Muscle layer of colon (tissue), 2 donors: ENCODE results near the gene PGA4.

Source experiments
- H3K27ac ChIP-seq: one replicate; pipeline ENCODE4 v1.7.0; 2013; ENCODE audit warnings: low read depth, mild to moderate bottlenecking, low read length, moderate library complexity
- H3K27me3 ChIP-seq, 2 donors: one replicate each; pipeline ENCODE4 v1.7.0; 2013; ENCODE audit warnings: low read length in 2 of 2, mild to moderate bottlenecking in 2 of 2; ENCODE audit not compliant: insufficient read depth in 2 of 2, control insufficient read depth in 1 of 2
- H3K36me3 ChIP-seq: one replicate; pipeline ENCODE4 v1.7.0; 2013; ENCODE audit warnings: mild to moderate bottlenecking, low read length; ENCODE audit not compliant: insufficient read depth
- H3K4me1 ChIP-seq: one replicate; pipeline ENCODE4 v1.7.0; 2013; ENCODE audit warnings: mild to moderate bottlenecking, low read length; ENCODE audit not compliant: insufficient read depth
- H3K4me3 ChIP-seq, 2 donors: one replicate each; pipeline ENCODE4 v1.7.0; 2013; ENCODE audit warnings: low read length in 2 of 2, low read depth in 1 of 2, mild to moderate bottlenecking in 1 of 2, moderate library complexity in 1 of 2
- H3K9ac ChIP-seq: one replicate; pipeline ENCODE4 v1.7.0; 2013; ENCODE audit warnings: low read length
- H3K9me3 ChIP-seq: one replicate; pipeline ENCODE4 v1.7.0; 2013; ENCODE audit warnings: mild to moderate bottlenecking, low read length
- donor health status: abdominal sarcoma.
- donor health status: Adenocarcinoma of cecum.

Gene PGA4

GRCh38 chr11:61254403-61255025, 32.4 kb downstream of the PGA4 start:
- Histone ChIP-seq H3K4me1 (no peaks in the 10 kb centered on the region), H3K27ac (no peak overlapping the region), H3K4me3 (no peak overlapping the region), H3K36me3 (no peaks in the 10 kb centered on the region), H3K27me3 (no peaks in the 10 kb centered on the region), H3K9ac (no peak overlapping the region), H3K9me3 (no peaks in the 10 kb centered on the region)

DNA sequence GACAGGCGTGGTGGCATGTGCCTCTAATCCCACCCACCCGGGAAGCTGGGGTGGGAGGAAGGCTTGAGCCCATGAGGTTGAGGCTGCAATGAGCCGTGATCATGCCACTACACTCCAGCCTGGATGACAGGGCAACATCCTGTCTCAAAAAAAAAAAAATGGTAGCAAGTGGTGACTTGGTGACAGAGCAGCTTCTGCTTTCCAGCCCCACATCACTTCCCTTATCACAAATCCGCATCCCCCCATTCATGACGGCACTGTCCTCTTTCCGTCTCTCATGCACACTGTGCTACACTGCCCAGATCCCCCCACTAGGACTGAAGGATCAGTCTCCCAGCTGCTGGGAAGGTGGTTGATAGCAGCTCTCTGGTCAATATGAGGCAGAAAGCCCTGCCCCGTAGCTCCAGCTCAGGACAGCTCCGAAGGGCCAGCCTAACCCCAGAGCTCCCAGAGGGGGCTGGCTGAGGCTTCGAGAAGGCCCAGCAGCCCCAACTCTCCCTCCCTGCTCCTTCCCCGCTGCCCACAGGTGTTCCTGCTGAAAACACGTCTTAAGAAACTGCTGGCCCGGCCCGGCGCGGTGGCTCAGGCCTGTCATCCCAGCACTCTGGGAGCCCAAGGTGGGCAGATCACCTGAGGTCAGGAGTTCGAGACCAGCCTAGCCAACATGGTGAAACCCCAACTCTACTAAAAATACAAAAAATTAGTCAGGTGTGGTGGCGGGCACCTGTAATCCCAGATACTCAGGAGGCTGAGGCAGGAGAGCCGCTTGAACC, 34.7 kb downstream of the PGA4 start:
- Histone ChIP-seq H3K4me3 (no peak overlapping the region), H3K9ac (no peak overlapping the region), H3K36me3 (no peaks in the 10 kb centered on the region), H3K27ac (no peak overlapping the region), H3K4me1 (no peaks in the 10 kb centered on the region), H3K9me3 (no peaks in the 10 kb centered on the region), H3K27me3 (no peaks in the 10 kb centered on the region)

DNA sequence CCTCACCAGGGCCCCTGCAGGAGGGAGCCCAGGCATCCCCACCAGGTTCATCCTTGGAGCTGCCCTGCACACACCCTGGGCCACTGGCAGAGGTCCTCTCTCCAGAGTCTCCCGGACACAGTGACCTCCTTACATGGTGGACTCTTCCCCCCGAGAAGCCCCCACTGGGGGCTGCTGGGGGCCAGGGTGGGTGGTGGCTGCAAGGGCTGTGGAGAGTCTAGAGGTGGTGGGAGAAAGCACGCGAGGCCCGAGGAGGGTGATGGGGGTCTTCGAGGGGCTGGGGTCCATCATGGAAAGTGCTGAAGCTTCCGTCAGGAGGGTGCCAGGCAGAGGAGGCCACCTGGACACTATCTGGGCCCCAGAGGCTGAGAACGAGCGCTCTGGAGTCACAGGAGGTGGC, 36.4 kb downstream of the PGA4 start:
- Histone ChIP-seq H3K4me3 (no peak overlapping the region), H3K27ac (no peak overlapping the region), H3K27me3 (no peaks in the 10 kb centered on the region), H3K4me1 (no peaks in the 10 kb centered on the region), H3K9me3 (no peaks in the 10 kb centered on the region), H3K36me3 (no peaks in the 10 kb centered on the region), H3K9ac (no peak overlapping the region)

DNA sequence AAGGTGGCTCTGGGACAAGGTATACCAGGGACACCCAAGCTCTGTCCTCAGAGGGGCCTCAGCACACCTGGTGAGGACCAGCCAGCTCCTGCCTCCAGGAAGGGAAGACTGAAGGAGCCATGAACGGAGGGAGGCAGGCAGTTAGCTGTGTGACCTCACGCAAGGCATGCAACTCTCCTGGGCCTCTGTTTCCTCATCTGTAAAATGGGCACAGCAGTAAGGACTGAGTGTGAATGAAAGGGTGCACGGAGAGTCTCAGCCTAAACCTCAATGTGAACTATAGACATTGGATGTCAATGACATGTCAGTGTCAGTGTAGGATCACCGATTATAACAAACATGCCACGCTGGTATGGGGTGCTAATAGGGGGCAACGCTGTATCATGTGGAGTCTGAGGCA, 37.2 kb downstream of the PGA4 start:
- no peaks in the 10 kb centered on the region for H3K4me1 ChIP-seq
- H3K27me3 ChIP-seq = no peaks in the 10 kb centered on the region
- no peak overlapping the region for H3K27ac ChIP-seq
- no peak overlapping the region for H3K4me3 ChIP-seq
- no peaks in the 10 kb centered on the region for H3K9me3 ChIP-seq
- no peak overlapping the region for H3K9ac ChIP-seq
- no peaks in the 10 kb centered on the region for H3K36me3 ChIP-seq

GRCh38 chr11:61264371-61264770, 42.2 kb downstream of the PGA4 start:
- Histone ChIP-seq H3K27me3 (no peaks in the 10 kb centered on the region), H3K4me1 (no peaks in the 10 kb centered on the region), H3K9ac (no peak overlapping the region), H3K27ac (no peak overlapping the region), H3K4me3 (no peak overlapping the region), H3K36me3 (no peaks in the 10 kb centered on the region), H3K9me3 (no peaks in the 10 kb centered on the region)

GRCh38 chr11:61264795-61265194, 42.6 kb downstream of the PGA4 start:
- Histone ChIP-seq H3K27ac (no peak overlapping the region), H3K36me3 (no peaks in the 10 kb centered on the region)

DNA sequence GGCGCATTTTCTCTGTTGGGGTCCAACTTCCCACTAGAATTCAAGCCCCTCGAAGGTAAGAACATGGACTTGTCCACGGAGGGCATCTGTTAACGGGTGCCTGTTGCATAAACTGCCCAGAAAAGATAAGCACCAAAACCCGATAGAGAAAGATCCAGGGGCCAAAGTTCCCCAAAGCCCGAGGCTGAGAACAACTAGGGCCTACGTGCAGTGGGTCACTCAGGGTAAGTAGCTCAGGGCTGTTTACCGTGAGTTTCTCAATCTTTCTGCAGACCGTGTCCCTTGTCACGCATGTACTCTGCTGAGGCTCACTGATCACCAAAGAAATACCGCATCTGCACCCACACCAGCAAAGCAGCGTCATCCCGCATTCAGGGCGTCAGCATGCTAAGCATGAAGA, 43.2 kb downstream of the PGA4 start:
- no peak overlapping the region for H3K4me3 ChIP-seq
- H3K27ac ChIP-seq = no peak overlapping the region
- no peaks in the 10 kb centered on the region for H3K27me3 ChIP-seq
- H3K4me1 ChIP-seq = no peaks in the 10 kb centered on the region
- no peaks in the 10 kb centered on the region for H3K36me3 ChIP-seq
- no peaks in the 10 kb centered on the region for H3K9me3 ChIP-seq
- H3K9ac ChIP-seq = no peak overlapping the region

More at GRCh38 chr11:61264795-61265194, 42.6 kb downstream of the PGA4 start:
- Histone ChIP-seq H3K9me3 (no peaks in the 10 kb centered on the region), H3K27me3 (no peaks in the 10 kb centered on the region), H3K9ac (no peak overlapping the region), H3K4me1 (no peaks in the 10 kb centered on the region), H3K4me3 (no peak overlapping the region)

GRCh38 chr11:61266602-61267001, 44.5 kb downstream of the PGA4 start:
- Histone ChIP-seq H3K36me3 (no peaks in the 10 kb centered on the region), H3K4me1 (no peaks in the 10 kb centered on the region), H3K4me3 (no peak overlapping the region), H3K9me3 (no peaks in the 10 kb centered on the region), H3K27me3 (no peaks in the 10 kb centered on the region), H3K9ac (no peak overlapping the region), H3K27ac (no peak overlapping the region)

DNA sequence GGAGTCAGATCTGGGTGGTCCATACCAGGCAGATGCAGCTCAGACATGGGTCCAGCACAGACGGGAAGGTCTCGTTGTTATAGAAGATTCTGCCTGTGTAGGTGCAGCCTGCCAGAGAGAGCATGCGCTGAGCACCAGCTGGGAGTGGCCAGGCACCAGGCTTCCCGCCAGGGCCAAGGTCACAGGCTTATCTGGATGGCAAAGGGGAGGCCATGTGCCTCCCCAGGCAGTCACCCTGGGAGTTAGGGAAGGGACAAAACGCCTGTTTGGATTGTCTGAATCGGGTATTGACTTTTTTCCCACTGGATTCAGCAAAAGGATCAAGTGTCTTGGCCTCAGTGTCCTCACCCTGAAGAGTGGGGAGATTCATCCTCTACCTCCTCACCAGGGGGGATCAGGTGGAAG, 45.3 kb downstream of the PGA4 start:
- no peaks in the 10 kb centered on the region for H3K36me3 ChIP-seq
- H3K27ac ChIP-seq = no peak overlapping the region
- H3K4me1 ChIP-seq = no peaks in the 10 kb centered on the region
- H3K27me3 ChIP-seq = no peaks in the 10 kb centered on the region
- H3K9ac ChIP-seq = no peak overlapping the region
- no peaks in the 10 kb centered on the region for H3K9me3 ChIP-seq
- H3K4me3 ChIP-seq = no peak overlapping the region

DNA sequence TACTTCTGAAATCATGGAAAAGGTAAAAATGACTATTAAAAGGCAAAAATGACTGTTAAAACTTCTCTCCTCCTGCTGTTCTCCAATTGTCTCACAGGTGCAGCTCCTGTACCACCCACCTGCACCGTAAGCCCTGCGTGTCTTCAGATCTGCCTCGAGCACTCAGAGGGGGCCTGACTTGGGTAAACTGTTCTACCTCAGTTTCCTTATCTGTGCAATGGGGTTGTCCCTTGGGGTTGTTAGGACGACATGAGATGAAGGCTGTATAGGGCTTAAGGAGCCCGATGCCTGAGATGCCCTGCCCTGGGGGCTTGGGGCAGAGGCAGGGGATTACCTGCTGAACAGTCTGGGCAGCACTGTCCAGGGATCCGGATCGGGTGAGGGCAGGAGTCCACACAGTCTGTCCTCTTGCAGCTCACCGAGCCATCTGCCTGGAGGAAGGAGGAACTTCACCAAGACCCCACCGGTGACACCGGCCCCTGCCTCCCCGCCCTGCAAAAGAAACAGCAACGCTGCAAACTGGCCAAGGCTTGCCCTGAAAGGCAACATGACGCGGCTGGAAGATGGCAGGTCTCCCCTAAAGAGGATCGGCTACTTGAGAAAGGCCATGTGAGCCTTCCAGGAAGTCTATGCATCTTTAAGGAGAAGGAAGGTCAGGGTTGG, 46.6 kb downstream of the PGA4 start:
- Histone ChIP-seq H3K36me3 (no peaks in the 10 kb centered on the region), H3K4me1 (no peaks in the 10 kb centered on the region), H3K27ac (no peak overlapping the region)

GRCh38 chr11:61270354-61271076, 48.4 kb downstream of the PGA4 start:
- no peak overlapping the region for H3K9ac ChIP-seq
- H3K36me3 ChIP-seq = no peaks in the 10 kb centered on the region
- no peak overlapping the region for H3K27ac ChIP-seq
- no peaks in the 10 kb centered on the region for H3K9me3 ChIP-seq
- H3K4me3 ChIP-seq = no peak overlapping the region
- H3K4me1 ChIP-seq = no peaks in the 10 kb centered on the region
- H3K27me3 ChIP-seq = no peaks in the 10 kb centered on the region

More for the DNA sequence above, 46.6 kb downstream of the PGA4 start:
- Histone ChIP-seq H3K9ac (no peak overlapping the region), H3K4me3 (no peak overlapping the region), H3K9me3 (no peaks in the 10 kb centered on the region), H3K27me3 (no peaks in the 10 kb centered on the region)
